Skeletal muscle satellite cell (primary cell): ENCODE results near the gene PFDN5.
"Not testable (repeated sequence)": the region's sequence is repeated elsewhere in the genome, so short reads cannot be mapped to it uniquely, and the experiment has no call there.

ENCODE experiments used
- H3K27me3 ChIP-seq: 2 replicates; pipeline ENCODE4 v1.7.0; 2013; ENCODE audit warnings: low read length; ENCODE audit not compliant: control insufficient read depth, insufficient read depth
- H3K36me3 ChIP-seq: 2 replicates; pipeline ENCODE4 v1.7.0; 2013; ENCODE audit warnings: mild to moderate bottlenecking, control low read depth, low read length; ENCODE audit not compliant: insufficient read depth
- H3K4me1 ChIP-seq: 2 replicates; pipeline ENCODE4 v1.7.0; 2013; ENCODE audit warnings: low read length; ENCODE audit not compliant: control insufficient read depth, insufficient read depth
- H3K4me2 ChIP-seq: 2 replicates; pipeline ENCODE4 v1.7.0; 2013; ENCODE audit warnings: mild to moderate bottlenecking, low read length
- H3K4me3 ChIP-seq: 2 replicates; pipeline ENCODE4 v1.7.0; 2013; ENCODE audit warnings: low read length
- H3K9ac ChIP-seq: 2 replicates; pipeline ENCODE4 v1.7.0; 2013; ENCODE audit warnings: mild to moderate bottlenecking, low read depth, low read length, moderate library complexity
- H3K9me3 ChIP-seq: replicated peaks from 2 replicates; pipeline ENCODE4 v1.7.0; 2013; ENCODE audit warnings: mild to moderate bottlenecking, control low read depth, low read length

PFDN5 gene

DNA sequence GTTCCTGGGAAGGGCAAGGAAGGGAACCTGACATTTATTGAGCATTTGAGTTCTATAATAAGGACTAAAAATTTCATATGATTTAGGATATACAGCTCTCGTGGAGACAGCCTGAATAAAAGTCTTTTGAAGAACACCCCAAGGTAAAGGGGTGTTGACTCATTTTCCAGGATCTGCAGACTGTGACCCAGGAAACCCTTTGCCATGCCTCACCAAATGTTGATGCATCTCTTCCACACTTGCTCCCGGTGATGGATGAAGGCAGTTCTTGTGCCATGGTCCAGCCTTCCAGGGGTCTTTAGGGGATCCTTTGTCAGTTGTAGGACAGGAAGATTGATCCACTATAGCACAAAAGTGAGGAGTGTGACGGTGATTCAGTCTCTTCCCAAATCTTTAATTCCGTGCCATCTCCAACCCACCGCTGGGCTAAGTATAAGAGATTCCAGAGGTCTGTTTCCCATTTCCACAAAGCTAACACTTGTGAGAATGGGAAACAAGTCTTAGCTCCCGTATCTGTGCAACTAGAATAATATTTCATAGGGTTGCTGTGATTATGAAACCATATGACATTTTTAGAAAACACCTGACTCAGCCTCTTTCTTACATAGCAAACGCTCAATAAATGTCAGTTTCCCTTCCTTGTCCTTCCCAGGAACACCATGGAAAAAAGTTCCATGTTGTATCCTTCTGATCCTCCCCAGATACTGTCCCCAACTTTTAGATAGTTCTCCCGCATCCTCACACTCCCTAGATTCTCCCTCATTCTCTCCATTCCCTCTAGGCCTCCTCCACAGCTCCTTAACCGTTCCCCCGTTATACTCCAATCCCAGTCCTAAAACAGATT is 25.2 kb downstream of the PFDN5 start:
- peak overlapping the region; percentile 91 for H3K9ac ChIP-seq
- H3K4me2 ChIP-seq = peak overlapping the region; percentile 90
- H3K9me3 ChIP-seq = no peaks in the 10 kb centered on the region
- peaks cover 4% of the 10 kb centered on the region for H3K36me3 ChIP-seq
- H3K27me3 ChIP-seq = no peaks in the 10 kb centered on the region
- H3K4me1 ChIP-seq = peaks cover 20% of the 10 kb centered on the region
- H3K4me3 ChIP-seq = peak overlapping the region; percentile 97

- Histone ChIP-seq H3K9me3 (no peaks in the 10 kb centered on the region), H3K36me3 (no peaks in the 10 kb centered on the region), H3K4me1 (peaks cover 25% of the 10 kb centered on the region), H3K27me3 (peaks cover 3% of the 10 kb centered on the region), H3K9ac (peak overlapping the region; percentile 89), H3K4me2 (peak overlapping the region; percentile 84), H3K4me3 (peak overlapping the region; percentile 77)
Observed at GRCh38 chr12:53324113-53324778, 28.9 kb downstream of the PFDN5 start.

GRCh38 chr12:53324779-53325510 is 29.6 kb downstream of the PFDN5 start:
- Histone ChIP-seq H3K4me3 (peak overlapping the region; percentile 77), H3K4me2 (peak overlapping the region; percentile 84), H3K4me1 (peaks cover 25% of the 10 kb centered on the region), H3K9ac (peak overlapping the region; percentile 89), H3K27me3 (peaks cover 3% of the 10 kb centered on the region), H3K9me3 (no peaks in the 10 kb centered on the region), H3K36me3 (no peaks in the 10 kb centered on the region)

GRCh38 chr12:53325511-53326061 is 30.2 kb downstream of the PFDN5 start:
- H3K4me2 ChIP-seq = peak overlapping the region; percentile 84
- no peaks in the 10 kb centered on the region for H3K9me3 ChIP-seq
- H3K27me3 ChIP-seq = peaks cover 7% of the 10 kb centered on the region
- H3K4me1 ChIP-seq = peaks cover 19% of the 10 kb centered on the region
- peak overlapping the region; percentile 89 for H3K9ac ChIP-seq
- H3K4me3 ChIP-seq = peak overlapping the region; percentile 77
- H3K36me3 ChIP-seq = no peaks in the 10 kb centered on the region

DNA sequence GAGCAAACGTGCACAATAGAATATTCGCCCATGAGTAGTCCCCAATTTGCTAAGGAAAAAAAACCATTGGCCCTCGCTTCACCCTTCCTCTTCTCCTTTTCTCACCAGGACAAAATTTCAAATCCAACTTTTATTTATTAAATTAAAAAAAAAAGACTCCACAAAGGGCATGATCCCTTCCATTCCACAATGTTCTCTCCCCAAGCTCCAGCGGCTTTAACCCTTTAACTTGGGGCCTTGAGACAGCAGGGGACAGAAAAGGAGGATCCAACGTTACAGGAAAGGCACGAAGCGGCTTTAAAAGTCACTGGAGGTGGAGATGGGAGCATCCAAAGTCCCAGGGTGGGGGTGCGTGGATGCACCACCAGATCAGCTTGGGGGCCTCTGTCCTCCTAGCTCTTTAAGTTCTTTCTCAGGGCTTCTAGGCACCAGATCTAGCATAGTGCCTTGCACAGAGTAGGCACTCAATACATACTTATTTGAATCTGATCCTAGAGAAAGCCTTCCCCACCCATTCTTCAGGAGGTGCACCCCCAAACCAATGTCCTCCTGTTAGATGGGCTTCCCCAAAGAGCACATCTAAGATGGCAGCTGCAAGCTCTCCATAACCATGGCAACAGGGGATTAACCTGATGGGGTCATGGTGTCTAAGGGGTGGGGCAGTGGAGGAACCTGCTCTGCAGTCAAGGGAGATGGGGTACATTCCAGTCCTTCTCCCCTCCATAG is 31.3 kb downstream of the PFDN5 start:
- H3K27me3 ChIP-seq = peaks cover 11% of the 10 kb centered on the region
- no peak overlapping the region for H3K4me3 ChIP-seq
- no peak overlapping the region for H3K9ac ChIP-seq
- no peaks in the 10 kb centered on the region for H3K9me3 ChIP-seq
- H3K4me1 ChIP-seq = peaks cover 14% of the 10 kb centered on the region
- H3K36me3 ChIP-seq = no peaks in the 10 kb centered on the region
- H3K4me2 ChIP-seq = peak overlapping the region; percentile 84

DNA sequence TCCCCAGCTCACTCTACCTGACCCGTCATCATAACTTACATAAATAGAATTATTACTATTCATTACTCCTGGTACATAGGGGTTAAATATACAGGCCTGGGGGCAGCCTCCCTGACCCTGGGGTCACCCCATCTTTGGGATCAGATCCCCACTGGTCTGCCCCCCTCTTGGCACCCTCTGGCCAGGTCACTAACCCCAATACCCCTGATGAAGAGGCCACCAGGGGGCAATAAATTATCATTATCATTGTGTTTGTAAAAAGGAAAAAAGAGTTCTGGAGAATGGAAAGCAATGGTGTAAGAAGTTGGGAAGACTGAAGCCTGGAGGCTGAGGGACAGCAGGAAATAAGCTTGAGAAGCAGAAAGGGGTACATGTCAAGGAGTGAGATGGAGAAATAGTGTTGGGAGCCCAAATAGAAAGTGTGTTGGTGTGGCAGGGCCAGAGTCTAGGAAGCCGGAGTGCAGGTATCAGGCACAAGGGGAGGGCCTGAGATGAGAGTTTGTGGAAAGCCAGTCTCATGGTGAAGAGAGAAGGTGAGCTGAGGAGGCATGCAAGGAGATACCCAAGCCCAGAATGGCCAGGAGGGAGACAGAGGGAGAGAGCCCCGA is 32.2 kb downstream of the PFDN5 start:
- H3K4me2 ChIP-seq = no peak overlapping the region
- H3K36me3 ChIP-seq = no peaks in the 10 kb centered on the region
- no peak overlapping the region for H3K4me3 ChIP-seq
- H3K9me3 ChIP-seq = no peaks in the 10 kb centered on the region
- H3K27me3 ChIP-seq = peaks cover 17% of the 10 kb centered on the region
- no peak overlapping the region for H3K9ac ChIP-seq
- peaks cover 12% of the 10 kb centered on the region for H3K4me1 ChIP-seq

GRCh38 chr12:53328043-53328435 is 32.7 kb downstream of the PFDN5 start:
- Histone ChIP-seq H3K27me3 (peaks cover 17% of the 10 kb centered on the region), H3K36me3 (no peaks in the 10 kb centered on the region), H3K4me1 (peaks cover 12% of the 10 kb centered on the region), H3K4me3 (no peak overlapping the region), H3K4me2 (no peak overlapping the region), H3K9ac (no peak overlapping the region), H3K9me3 (no peaks in the 10 kb centered on the region)

- no peaks in the 10 kb centered on the region for H3K36me3 ChIP-seq
- H3K4me2 ChIP-seq = no peak overlapping the region
- H3K9me3 ChIP-seq = no peaks in the 10 kb centered on the region
- H3K4me1 ChIP-seq = peaks cover 5% of the 10 kb centered on the region
- peaks cover 41% of the 10 kb centered on the region for H3K27me3 ChIP-seq
- no peak overlapping the region for H3K9ac ChIP-seq
- H3K4me3 ChIP-seq = no peak overlapping the region
Observed at GRCh38 chr12:53330671-53331070, 35.3 kb downstream of the PFDN5 start.

DNA sequence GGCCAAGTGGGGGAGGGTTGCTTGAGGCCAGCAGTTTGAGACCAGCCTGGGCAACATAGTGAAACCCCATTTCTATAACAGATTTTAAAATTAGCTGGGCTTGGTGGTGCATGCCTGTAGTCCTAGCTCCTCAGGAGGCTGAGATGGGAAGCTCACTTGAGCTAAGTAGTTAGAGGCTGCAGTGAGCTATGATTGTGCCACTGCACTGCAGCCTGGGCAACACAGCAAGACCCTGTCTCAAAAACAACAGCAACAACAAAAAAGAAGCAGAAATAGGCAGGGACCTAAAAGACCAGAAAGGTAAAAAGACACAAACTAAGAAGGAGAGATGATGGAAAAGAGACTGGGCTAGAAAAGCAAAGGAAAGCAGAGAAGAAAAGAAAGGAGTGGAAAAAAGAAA is 37.0 kb downstream of the PFDN5 start:
- H3K9ac ChIP-seq, H3K4me1 ChIP-seq, H3K9me3 ChIP-seq, H3K4me2 ChIP-seq, H3K36me3 ChIP-seq, H3K4me3 ChIP-seq: not testable (repeated sequence)
- H3K27me3 ChIP-seq = peaks cover 56% of the 10 kb centered on the region

- H3K4me3 ChIP-seq = no peak overlapping the region
- peaks cover 60% of the 10 kb centered on the region for H3K27me3 ChIP-seq
- no peaks in the 10 kb centered on the region for H3K36me3 ChIP-seq
- no peak overlapping the region for H3K9ac ChIP-seq
- no peak overlapping the region for H3K4me2 ChIP-seq
- no peaks in the 10 kb centered on the region for H3K9me3 ChIP-seq
- no peaks in the 10 kb centered on the region for H3K4me1 ChIP-seq
Observed at GRCh38 chr12:53332744-53333143, 37.4 kb downstream of the PFDN5 start.
